HEK293T (cell line): ENCODE measurements around the gene BLOC1S5.

Source experiments
- CTCF ChIA-PET: fragments of 350-600 bp; formaldehyde crosslinking; extraction: SDS; loops from one replicate; lab custom pipeline; 2021; ENCODE audit warnings: antibody characterized with exemption, inconsistent platforms; lab: Yijun Ruan, JAX
- POLR2A ChIA-PET: fragments of 350-600 bp; formaldehyde crosslinking; extraction: SDS; loops from one replicate; lab custom pipeline; 2020; ENCODE audit warnings: antibody characterized with exemption, inconsistent platforms; lab: Yijun Ruan, JAX
- DNase-seq: peaks from one replicate; pipeline ENCODE4 v3.0.0; 2012; ENCODE audit warnings: mixed read lengths; ENCODE audit errors: extremely low spot score
- ARNT ChIP-seq: fragments of 450-650 bp; IDR thresholded peaks from 2 replicates; pipeline ENCODE4 v1.6.1; 2017; ENCODE audit warnings: mild to moderate bottlenecking
- BHLHE40 ChIP-seq: fragments of 450-650 bp; IDR thresholded peaks from 2 replicates; pipeline ENCODE4 v1.6.1; 2016; ENCODE audit warnings: mild to moderate bottlenecking, moderate library complexity, borderline replicate concordance
- CTBP1 ChIP-seq: fragments of 450-650 bp; IDR thresholded peaks from 2 replicates; pipeline ENCODE4 v1.6.1; 2016; ENCODE audit warnings: borderline replicate concordance
- ELF4 ChIP-seq: fragments of 450-650 bp; IDR thresholded peaks from 2 replicates; pipeline ENCODE4 v1.6.1; 2017; ENCODE audit warnings: antibody characterized with exemption
- FOXA1 ChIP-seq: fragments of 450-650 bp; IDR thresholded peaks from 2 replicates; pipeline ENCODE4 v1.6.1; 2016; ENCODE audit warnings: mild to moderate bottlenecking
- FOXK2 ChIP-seq: fragments of 450-650 bp; IDR thresholded peaks from 2 replicates; pipeline ENCODE4 v1.6.1; 2016; ENCODE audit warnings: mild to moderate bottlenecking
- FOXM1 ChIP-seq: fragments of 450-650 bp; IDR thresholded peaks from 2 replicates; pipeline ENCODE4 v1.6.1; 2017; ENCODE audit warnings: mild to moderate bottlenecking, borderline replicate concordance
- HDGF ChIP-seq: fragments of 450-650 bp; IDR thresholded peaks from 2 replicates; pipeline ENCODE4 v1.6.1; 2017; ENCODE audit warnings: antibody characterized with exemption, borderline replicate concordance
- L3MBTL2 ChIP-seq: fragments of 450-650 bp; conservative IDR thresholded peaks from 2 replicates; pipeline ENCODE4 v1.6.1; 2016; ENCODE audit warnings: mild to moderate bottlenecking
- LEF1 ChIP-seq: fragments of 450-650 bp; IDR thresholded peaks from 2 replicates; pipeline ENCODE4 v1.6.1; 2017; ENCODE audit warnings: mild to moderate bottlenecking, borderline replicate concordance
- NFRKB ChIP-seq: fragments of 450-650 bp; IDR thresholded peaks from 2 replicates; pipeline ENCODE4 v1.6.1; 2016; ENCODE audit warnings: mild to moderate bottlenecking, moderate library complexity
- PKNOX1 ChIP-seq: fragments of 450-650 bp; IDR thresholded peaks from 2 replicates; pipeline ENCODE4 v1.6.1; 2016
- SP1 ChIP-seq: fragments of 450-650 bp; IDR thresholded peaks from 2 replicates; pipeline ENCODE4 v1.6.1; 2017
- SUZ12 ChIP-seq: fragments of 450-650 bp; IDR thresholded peaks from 2 replicates; pipeline ENCODE4 v1.6.1; 2016; ENCODE audit warnings: mild to moderate bottlenecking
- TARDBP ChIP-seq: fragments of 450-650 bp; IDR thresholded peaks from 2 replicates; pipeline ENCODE4 v1.6.1; 2016
- ZNF384 ChIP-seq: fragments of 450-650 bp; IDR thresholded peaks from 2 replicates; pipeline ENCODE4 v1.6.1; 2016

Gene BLOC1S5

GRCh38 chr6:8060346-8060745, 3.8 kb downstream of the BLOC1S5 start:
- DNase-seq: no peak
- CTCF ChIA-PET: no interaction called here
- POLR2A ChIA-PET: no interaction called here
- TF ChIP-seq LEF1 (no peak), CTBP1 (no peak), L3MBTL2 (no peak), PKNOX1 (no peak), FOXK2 (no peak), SUZ12 (no peak), NFRKB (no peak), TARDBP (no peak), ELF4 (no peak), SP1 (no peak), BHLHE40 (no peak), HDGF (no peak), FOXM1 (no peak), FOXA1 (no peak), ZNF384 (no peak), ARNT (no peak)

- DNase-seq: no peak
- no peak for TF ChIP-seq LEF1
- no peak for TF ChIP-seq FOXK2
- TF ChIP-seq ELF4: no peak
- TF ChIP-seq BHLHE40: no peak
- no peak for TF ChIP-seq FOXA1
- TF ChIP-seq CTBP1: no peak
- no peak for TF ChIP-seq NFRKB
- no peak for TF ChIP-seq SP1
- no peak for TF ChIP-seq ARNT
- no peak for TF ChIP-seq PKNOX1
- no peak for TF ChIP-seq SUZ12
- no peak for TF ChIP-seq TARDBP
- TF ChIP-seq ZNF384: no peak
- TF ChIP-seq HDGF: no peak
- no peak for TF ChIP-seq L3MBTL2
- no peak for TF ChIP-seq FOXM1
- ChIA-PET CTCF (interaction anchor here (0.7 kb wide), 2 partner anchors 367 to 1278 kb away, joined by 3 read pairs; no protein-coding TSS in a partner anchor), POLR2A (interaction anchor here (1.2 kb wide), 1 partner anchor 333 kb away, joined by 3 read pairs; the partner anchor contains the start of gene BMP6)
Observed at GRCh38 chr6:8059129-8059528, 5.1 kb downstream of the BLOC1S5 start.

GRCh38 chr6:8057793-8058192, 6.4 kb downstream of the BLOC1S5 start:
- POLR2A ChIA-PET: no interaction called here

GRCh38 chr6:8057263-8057662, 6.9 kb downstream of the BLOC1S5 start:
- CTCF ChIA-PET: no interaction called here
- TF ChIP-seq FOXA1 (no peak), ELF4 (no peak), SP1 (no peak), PKNOX1 (no peak), BHLHE40 (no peak), FOXM1 (no peak), NFRKB (no peak), ZNF384 (no peak), LEF1 (no peak), FOXK2 (no peak), ARNT (no peak)
- no peak for DNase-seq
- POLR2A ChIA-PET: no interaction called here

More at GRCh38 chr6:8057793-8058192, 6.4 kb downstream of the BLOC1S5 start:
- CTCF ChIA-PET: interaction anchor here (0.5 to 1.0 kb wide), 2 partner anchors 51 to 335 kb away, joined by 3 to 4 read pairs; no protein-coding TSS in a partner anchor
- TF ChIP-seq HDGF: no peak
- TF ChIP-seq FOXM1: no peak
- TF ChIP-seq ZNF384: no peak
- no peak for TF ChIP-seq SP1
- no peak for TF ChIP-seq FOXK2
- TF ChIP-seq ARNT: no peak
- TF ChIP-seq SUZ12: no peak
- no peak for TF ChIP-seq L3MBTL2
- no peak for TF ChIP-seq CTBP1
- TF ChIP-seq LEF1: no peak
- TF ChIP-seq ELF4: no peak
- no peak for TF ChIP-seq NFRKB
- TF ChIP-seq PKNOX1: no peak
- TF ChIP-seq BHLHE40: no peak
- no peak for TF ChIP-seq TARDBP
- no peak for TF ChIP-seq FOXA1
- no peak for DNase-seq

- ChIA-PET CTCF (no interaction called here), POLR2A (no interaction called here)
- no peak for TF ChIP-seq L3MBTL2
- TF ChIP-seq ARNT: no peak
- no peak for TF ChIP-seq LEF1
- no peak for DNase-seq
Observed at GRCh38 chr6:8054276-8054675, 9.9 kb downstream of the BLOC1S5 start.
